Gastrocnemius medialis (tissue), 4 donors: ENCODE data around the gene KRT10. TPM values are rescaled to one million over a fixed set of nuclear protein-coding genes. Genes with fewer than 3 reads are reported as not detected.
A peak's percentile ranks its signal among the peaks of the same experiment; 100 is the strongest.

Experiments
- ATAC-seq, 2 donors: fragments of 150-250 bp; one replicate each; pipeline ENCODE4 v1.9.1; 2016
- DNase-seq, 2 donors: peaks; one replicate each; pipeline ENCODE4 v3.0.0-alpha.2; 2019
- H3K27ac ChIP-seq, 4 donors: fragments of 200-600 bp; sonication (generic); 1 replicate in 1 of 4; 2 replicates in 3 of 4; pipeline ENCODE4 v1.5.1; 2016 to 2018; ENCODE audit warnings: mild to moderate bottlenecking in 2 of 4, moderate library complexity in 1 of 4
- H3K27me3 ChIP-seq, 3 donors: fragments of 200-600 bp; sonication (generic) in 2 of 3; 1 replicate in 1 of 3; 2 replicates in 2 of 3; pipeline versions ENCODE4 v1.5.1 to v1.6.0; 2016 to 2019; ENCODE audit warnings: mild to moderate bottlenecking in 1 of 3, moderate library complexity in 1 of 3
- H3K36me3 ChIP-seq, 2 donors: fragments of 200-600 bp; sonication (generic) in 1 of 2; one replicate each; pipeline ENCODE4 v1.5.1; 2017 to 2018
- H3K4me1 ChIP-seq, 2 donors: fragments of 200-600 bp; sonication (generic) in 1 of 2; one replicate each; pipeline ENCODE4 v1.5.1; 2016 to 2017; ENCODE audit warnings: mild to moderate bottlenecking in 2 of 2
- H3K4me3 ChIP-seq, 4 donors: fragments of 200-600 bp; sonication (generic) in 3 of 4; 1 replicate in 1 of 4; 2 replicates in 3 of 4; pipeline ENCODE4 v1.5.1; 2016 to 2019; ENCODE audit warnings: mild to moderate bottlenecking in 2 of 4
- H3K9me3 ChIP-seq, 3 donors: fragments of 200-600 bp; sonication (generic) in 2 of 3; 1 replicate in 1 of 3; 2 replicates in 2 of 3; pipeline ENCODE4 v1.5.1; 2016 to 2019
- POLR2A ChIP-seq, 2 donors: fragments of 450-650 bp; IDR thresholded peaks; one replicate each; pipeline ENCODE4 v1.6.1; 2017; ENCODE audit warnings: antibody characterized with exemption in 2 of 2, mild to moderate bottlenecking in 2 of 2, moderate library complexity in 2 of 2
- in situ Hi-C, 4 donors: fragments of 200-750 bp; cut with MboI; loops; one replicate each; pipeline versions ENCODE4 v1.15.0 to v1.8.0; 2017; ENCODE audit warnings: low sequenced_read_pairs in 4 of 4
- intact Hi-C: fragments of 100-400 bp; cut with DNase I; formaldehyde crosslinking; loops from one replicate; pipeline ENCODE4 v1.15.1; 2023; ENCODE audit warnings: low total_unique reads
- total RNA-seq, 4 donors: library from RNA; depleted of rRNA; stranded (reverse); fragments of >200 nt; gene quantifications; one replicate each; pipeline versions ENCODE4 v1.1.0 to v1.2.3, GENCODE V29; 2016
- TF ChIP-seq, protein P1 (sequence below), 5 experiments: fragments of 450-650 bp in 3 of 5; fragments of 200-600 bp in 2 of 5; sonication (generic) in 2 of 5; IDR thresholded peaks in 4 of 5; conservative IDR thresholded peaks in 1 of 5; 1 replicate in 4 of 5; 2 replicates in 1 of 5; pipeline ENCODE4 v1.5.1; 2016 to 2019; ENCODE audit warnings: antibody characterized with exemption in 5 of 5, mild to moderate bottlenecking in 3 of 5, moderate library complexity in 3 of 5

Gene KRT10
- total RNA-seq, 4 donors from 2014 or later, result 0.20 to 21.9 (median 9.4) TPM

- Histone ChIP-seq H3K4me1 (peaks cover 7 to 13% of the 10 kb centered on the region in 2 donors), H3K9me3 (no peaks in the 10 kb centered on the region), H3K27me3 (no peaks in the 10 kb centered on the region), H3K4me3 (no peak overlapping the region), H3K36me3 (no peaks in the 10 kb centered on the region), H3K27ac (no peak overlapping the region)
- DNase-seq (no peak), ATAC-seq (no peak)
- in situ Hi-C loops, result loop anchor here in 1 of 4 donors (25.0 kb wide), 1 partner anchor 838 kb away; no protein-coding TSS in a partner anchor
- TF ChIP-seq, protein P1, sequence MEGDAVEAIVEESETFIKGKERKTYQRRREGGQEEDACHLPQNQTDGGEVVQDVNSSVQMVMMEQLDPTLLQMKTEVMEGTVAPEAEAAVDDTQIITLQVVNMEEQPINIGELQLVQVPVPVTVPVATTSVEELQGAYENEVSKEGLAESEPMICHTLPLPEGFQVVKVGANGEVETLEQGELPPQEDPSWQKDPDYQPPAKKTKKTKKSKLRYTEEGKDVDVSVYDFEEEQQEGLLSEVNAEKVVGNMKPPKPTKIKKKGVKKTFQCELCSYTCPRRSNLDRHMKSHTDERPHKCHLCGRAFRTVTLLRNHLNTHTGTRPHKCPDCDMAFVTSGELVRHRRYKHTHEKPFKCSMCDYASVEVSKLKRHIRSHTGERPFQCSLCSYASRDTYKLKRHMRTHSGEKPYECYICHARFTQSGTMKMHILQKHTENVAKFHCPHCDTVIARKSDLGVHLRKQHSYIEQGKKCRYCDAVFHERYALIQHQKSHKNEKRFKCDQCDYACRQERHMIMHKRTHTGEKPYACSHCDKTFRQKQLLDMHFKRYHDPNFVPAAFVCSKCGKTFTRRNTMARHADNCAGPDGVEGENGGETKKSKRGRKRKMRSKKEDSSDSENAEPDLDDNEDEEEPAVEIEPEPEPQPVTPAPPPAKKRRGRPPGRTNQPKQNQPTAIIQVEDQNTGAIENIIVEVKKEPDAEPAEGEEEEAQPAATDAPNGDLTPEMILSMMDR (IDR thresholded peaks at IDR 0.05 in 4 of 5, conservative IDR thresholded peaks at IDR 0.05 in 1 of 5), result no peak
- no peak for TF ChIP-seq POLR2A (IDR thresholded peaks at IDR 0.05)
- intact Hi-C loops, result no loop called here
These were observed 1.8 kb upstream of the KRT10 start for GRCh38 chr17:40824015-40824832.

DNA sequence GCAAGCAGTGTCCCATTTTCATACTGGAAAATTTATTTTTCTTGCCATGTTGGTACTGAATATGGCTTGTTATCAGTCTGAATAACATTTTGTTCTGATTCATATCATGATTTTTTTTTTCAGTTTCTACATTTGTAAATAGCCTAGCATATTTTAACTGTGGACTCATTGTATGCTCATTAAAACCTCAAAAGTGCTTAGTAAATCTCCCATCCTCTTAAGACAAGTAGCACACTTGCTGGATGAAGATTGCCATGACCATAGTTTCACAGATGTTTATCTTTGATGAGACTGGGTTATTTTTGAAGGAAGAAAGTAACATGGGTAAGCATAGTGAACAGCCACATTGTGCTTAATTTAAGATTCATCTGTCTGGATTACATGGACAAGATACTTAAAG lies 878 bp downstream of the KRT10 start:
- H3K36me3 ChIP-seq, result peaks cover 0 to 17% of the 10 kb centered on the region in 2 donors
- H3K27ac ChIP-seq, result no peak overlapping the region
- DNase-seq (no peak), ATAC-seq (no peak)
- in situ Hi-C loops (loop anchor here in 1 of 4 donors (25.0 kb wide), 1 partner anchor 841 kb away; no protein-coding TSS in a partner anchor), intact Hi-C loops (no loop called here)
- H3K27me3 ChIP-seq, result no peaks in the 10 kb centered on the region
- no peaks in the 10 kb centered on the region for H3K9me3 ChIP-seq
- H3K4me3 ChIP-seq, result no peak overlapping the region
- peaks cover 14 to 22% of the 10 kb centered on the region in 2 donors for H3K4me1 ChIP-seq
- TF ChIP-seq POLR2A (IDR thresholded peaks at IDR 0.05), result no peak
- TF ChIP-seq, protein P1 (IDR thresholded peaks at IDR 0.05 in 4 of 5, conservative IDR thresholded peaks at IDR 0.05 in 1 of 5), result no peak

DNA sequence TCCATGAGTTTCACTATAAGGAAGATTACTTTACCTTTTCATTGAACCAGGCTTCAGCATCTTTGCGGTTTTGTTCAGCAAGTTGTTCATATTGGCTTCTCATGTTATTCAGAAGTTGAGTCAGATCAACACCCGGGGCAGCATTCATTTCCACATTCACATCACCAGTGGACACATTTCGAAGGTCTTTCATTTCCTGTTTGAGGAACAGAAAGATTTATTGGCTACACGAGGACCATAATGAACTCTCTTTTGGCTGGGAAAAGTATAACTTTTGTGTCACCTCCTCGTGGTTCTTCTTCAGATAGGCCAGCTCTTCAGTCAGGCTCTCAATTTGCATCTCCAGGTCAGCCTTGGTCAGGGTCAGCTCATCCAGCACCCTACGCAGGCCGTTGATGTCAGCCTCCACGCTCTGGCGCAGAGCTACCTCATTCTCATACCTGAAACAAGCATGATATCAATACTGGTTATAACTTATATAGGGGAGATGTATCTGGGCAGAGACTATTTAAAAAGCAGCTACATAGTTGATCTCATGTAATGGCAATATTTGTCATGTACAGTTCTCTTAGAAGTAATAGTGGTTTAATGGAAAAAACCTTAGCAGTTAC lies 2.1 kb downstream of the KRT10 start:
- Histone ChIP-seq H3K4me3 (peak overlapping the region in 1 of 4 donors; percentile 67), H3K27ac (peak overlapping the region in 3 of 4 donors; percentile 79 to 87 (median 85)), H3K9me3 (no peaks in the 10 kb centered on the region), H3K27me3 (no peaks in the 10 kb centered on the region), H3K4me1 (peaks cover 14 to 22% of the 10 kb centered on the region in 2 donors), H3K36me3 (peaks cover 0 to 17% of the 10 kb centered on the region in 2 donors)
- DNase-seq (no peak), ATAC-seq (no peak)
- in situ Hi-C loops (loop anchor here in 1 of 4 donors (25.0 kb wide), 1 partner anchor 842 kb away; no protein-coding TSS in a partner anchor), intact Hi-C loops (no loop called here)
- TF ChIP-seq POLR2A (IDR thresholded peaks at IDR 0.05), result no peak
- TF ChIP-seq, protein P1 (IDR thresholded peaks at IDR 0.05 in 4 of 5, conservative IDR thresholded peaks at IDR 0.05 in 1 of 5), result no peak

DNA sequence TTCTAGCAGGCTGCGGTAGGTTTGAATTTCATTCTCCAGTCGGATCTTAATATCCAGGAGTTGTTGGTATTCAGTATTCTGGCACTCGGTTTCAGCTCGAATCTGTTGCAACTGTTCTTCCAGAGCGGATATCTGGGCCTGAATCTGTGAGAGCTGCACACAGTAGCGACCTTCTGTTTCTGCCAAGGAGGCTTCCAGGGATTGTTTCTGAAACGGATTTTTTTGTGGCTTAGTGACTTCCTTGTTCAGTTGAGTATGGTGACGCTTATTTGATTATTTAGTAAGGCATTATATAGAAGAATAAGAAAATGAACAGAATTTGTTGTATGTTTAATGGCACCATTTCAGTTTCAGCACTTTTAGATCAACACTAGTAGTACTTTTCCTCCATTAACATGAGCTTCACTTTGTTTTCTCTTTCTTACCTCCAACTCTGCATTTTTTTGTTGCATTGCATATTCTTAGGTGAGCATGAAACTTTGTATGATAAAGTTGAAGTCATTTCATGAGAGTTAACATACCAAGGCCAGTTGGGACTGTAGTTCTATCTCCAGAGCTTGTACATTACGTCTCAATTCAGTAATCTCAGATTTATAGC lies 2.8 kb downstream of the KRT10 start:
- H3K4me1 ChIP-seq, result peaks cover 14 to 22% of the 10 kb centered on the region in 2 donors
- in situ Hi-C loops, result loop anchor here in 2 of 4 donors (10.0 to 25.0 kb wide), 2 partner anchors 843 to 855 kb away; no protein-coding TSS in a partner anchor
- peak overlapping the region; percentile 58 to 73 (median 65) for H3K4me3 ChIP-seq
- DNase-seq, result no peak
- peaks cover 0 to 17% of the 10 kb centered on the region in 2 donors for H3K36me3 ChIP-seq
- no peaks in the 10 kb centered on the region for H3K27me3 ChIP-seq
- no peaks in the 10 kb centered on the region for H3K9me3 ChIP-seq
- peak; percentile 39 to 55 for ATAC-seq
- intact Hi-C loops, result loop anchor here (2.0 to 10.0 kb wide), 4 partner anchors 175 to 868 kb away; partner anchors contain the start of genes EIF1 and SMARCE1
- H3K27ac ChIP-seq, result peak overlapping the region; percentile 79 to 87 (median 83)
- TF ChIP-seq, protein P1 (IDR thresholded peaks at IDR 0.05 in 4 of 5, conservative IDR thresholded peaks at IDR 0.05 in 1 of 5), result no peak
- TF ChIP-seq POLR2A (IDR thresholded peaks at IDR 0.05), result no peak
